HG03521 (cell line): Measurements from ENCODE around the gene CHCT1.

ENCODE experiments used
- ATAC-seq: cut with Tn5 transposase; IDR thresholded peaks from one replicate; pipeline ENCODE4 v1.9.1; 2021; ENCODE audit warnings: mild to moderate bottlenecking, moderate library complexity; ENCODE audit not compliant: unreplicated experiment

Gene CHCT1

DNA sequence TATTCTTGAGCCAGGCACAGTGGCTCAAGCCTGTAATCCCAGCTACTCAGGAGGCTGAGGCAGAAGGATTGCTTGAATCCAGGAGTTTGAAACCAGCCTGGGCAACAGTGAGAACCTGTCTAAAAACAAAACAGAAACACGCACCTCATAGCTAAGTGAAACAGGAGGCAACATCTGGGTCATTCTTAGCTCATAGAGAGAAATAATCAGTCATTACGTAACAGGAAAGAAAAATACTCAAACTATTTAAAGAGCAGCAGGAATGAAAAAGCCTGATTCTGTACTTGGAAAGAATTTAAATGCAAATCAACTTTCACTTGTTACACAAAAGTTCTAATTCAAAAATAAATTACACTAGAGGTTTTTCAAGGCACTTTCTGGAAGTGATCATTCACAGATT is 17.2 kb downstream of the CHCT1 start:
- ATAC-seq, result no peak

DNA sequence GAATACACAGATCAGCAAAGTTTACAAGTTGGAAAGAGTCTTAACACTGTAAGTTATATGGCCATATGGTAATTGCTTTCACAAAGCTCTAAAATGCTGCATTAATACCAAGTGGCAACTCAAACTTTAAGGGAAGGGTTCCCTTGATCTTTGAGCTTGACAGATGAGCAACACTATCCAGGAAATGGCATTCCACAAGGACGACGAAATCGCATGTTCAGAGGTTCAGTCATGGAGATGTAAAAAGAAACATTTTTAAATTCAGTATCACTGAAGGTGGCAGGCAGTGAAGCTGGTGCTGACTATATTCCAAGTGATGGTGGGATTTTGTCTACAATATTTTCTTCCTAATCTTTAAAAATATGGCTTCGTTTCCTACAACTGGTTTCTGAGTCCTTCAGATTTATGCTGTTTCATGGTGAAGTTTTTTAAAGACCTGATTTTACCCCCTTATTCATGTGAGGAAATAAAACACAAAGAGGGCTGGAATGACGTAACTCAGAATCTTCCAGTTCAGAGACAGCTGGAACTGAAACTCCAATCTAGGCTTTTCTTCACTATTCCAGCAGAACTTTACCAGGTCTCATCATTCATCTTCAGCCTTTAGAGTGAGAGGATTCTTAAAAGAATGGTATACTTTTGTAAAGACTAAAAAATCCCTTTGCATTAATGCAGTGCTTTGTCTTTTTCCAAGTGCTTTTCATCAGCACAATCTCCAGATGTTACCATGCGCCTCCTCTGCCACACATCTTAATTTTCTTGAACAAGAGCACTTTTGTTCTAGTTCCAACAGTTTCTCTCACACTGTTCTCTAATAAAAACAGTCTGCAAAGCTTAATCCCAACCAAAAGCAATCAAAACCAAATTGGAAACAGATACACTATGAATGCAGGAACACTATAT is 20.2 kb downstream of the CHCT1 start:
- ATAC-seq, result no peak

DNA sequence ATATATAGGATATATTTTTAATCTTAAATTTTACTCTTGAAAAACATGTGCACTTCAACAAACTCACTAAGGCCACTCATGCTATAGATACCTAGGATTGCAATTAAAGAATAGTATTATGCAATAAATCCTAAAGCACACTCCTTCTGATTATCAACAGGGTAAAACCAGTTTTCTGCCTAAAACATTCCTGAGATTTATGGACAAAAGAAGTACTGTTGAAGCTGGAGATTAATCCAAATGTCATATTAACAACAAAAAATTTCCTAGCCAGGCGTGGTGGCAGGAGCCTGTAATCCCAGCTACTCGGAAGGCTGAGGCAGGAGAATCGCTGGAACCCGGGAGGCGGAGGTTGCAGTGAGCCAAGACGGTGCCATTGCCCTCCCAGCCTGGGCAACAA is 21.4 kb downstream of the CHCT1 start:
- ATAC-seq, result no peak

DNA sequence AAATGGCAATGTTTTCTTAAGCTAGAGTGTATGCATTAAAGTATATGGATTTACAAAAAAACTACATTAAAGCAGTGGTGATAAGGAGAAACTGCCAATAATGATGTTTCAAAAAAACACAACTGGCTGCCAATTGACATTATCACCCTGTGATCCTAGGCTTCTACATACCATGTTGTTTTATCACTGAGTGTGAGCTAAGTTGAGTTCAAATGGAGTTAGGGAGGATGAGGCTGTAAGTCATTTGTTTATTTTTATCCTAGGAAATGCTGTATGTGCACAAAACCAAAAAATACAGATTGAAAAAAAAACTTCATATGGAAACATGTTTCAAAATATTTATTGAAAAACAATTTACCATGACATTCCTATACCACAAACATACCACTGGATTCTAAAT is 22.9 kb downstream of the CHCT1 start:
- no peak for ATAC-seq

DNA sequence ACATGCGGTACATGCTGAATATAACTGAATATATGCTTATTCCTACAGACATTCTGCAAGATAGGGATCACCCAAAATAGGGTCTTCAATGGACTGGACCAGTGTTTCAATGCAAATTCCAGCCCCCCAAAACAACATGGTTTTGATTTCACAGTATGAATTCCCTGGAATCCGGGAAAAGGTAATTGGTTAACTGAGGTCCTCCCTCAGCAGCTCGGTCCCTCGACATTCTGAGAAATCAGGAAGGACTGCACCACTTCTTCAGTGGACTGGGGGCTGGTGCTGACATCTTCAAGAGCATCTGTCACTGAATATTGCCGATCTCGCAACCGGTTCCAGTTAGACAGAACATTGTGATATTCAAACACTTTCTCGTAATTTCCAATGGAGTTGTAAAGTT is 25.1 kb downstream of the CHCT1 start:
- ATAC-seq, result no peak

DNA sequence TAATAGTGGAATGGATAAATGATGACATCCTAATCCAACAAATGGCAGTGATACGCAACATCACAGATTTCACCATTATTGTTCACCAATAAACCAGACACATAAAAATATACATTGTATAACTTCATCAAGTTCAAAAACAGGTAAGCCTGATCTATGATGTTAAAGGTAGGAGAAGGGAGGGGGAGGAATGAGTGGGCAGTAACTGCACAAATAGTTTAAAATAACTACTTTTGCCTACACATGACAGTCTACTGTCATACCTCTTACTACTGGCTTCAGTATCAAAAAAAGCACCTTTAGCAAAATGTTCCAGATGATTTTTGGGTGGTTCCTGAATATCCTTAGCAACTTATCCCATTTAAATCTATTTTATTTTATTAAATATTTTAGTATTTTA is 28.8 kb downstream of the CHCT1 start:
- ATAC-seq, result no peak

DNA sequence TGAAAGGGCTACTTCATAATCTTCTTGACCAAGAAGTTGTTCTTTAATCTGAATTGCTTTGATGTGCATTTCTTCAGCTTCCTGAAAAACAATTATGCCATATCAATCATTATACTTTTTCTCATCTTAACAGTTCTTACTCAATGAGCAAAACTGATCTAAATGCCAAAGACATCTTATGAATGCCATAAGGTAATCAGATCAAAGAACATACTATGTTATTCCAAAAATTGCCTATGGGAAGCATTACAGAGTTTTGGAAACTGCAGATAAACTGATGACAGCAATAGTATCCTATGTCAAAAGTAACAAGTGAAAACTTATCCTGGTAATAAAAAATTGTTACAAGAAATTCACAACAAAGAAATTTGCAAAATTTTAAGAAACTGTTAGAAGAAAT is 29.7 kb downstream of the CHCT1 start:
- ATAC-seq, result no peak

DNA sequence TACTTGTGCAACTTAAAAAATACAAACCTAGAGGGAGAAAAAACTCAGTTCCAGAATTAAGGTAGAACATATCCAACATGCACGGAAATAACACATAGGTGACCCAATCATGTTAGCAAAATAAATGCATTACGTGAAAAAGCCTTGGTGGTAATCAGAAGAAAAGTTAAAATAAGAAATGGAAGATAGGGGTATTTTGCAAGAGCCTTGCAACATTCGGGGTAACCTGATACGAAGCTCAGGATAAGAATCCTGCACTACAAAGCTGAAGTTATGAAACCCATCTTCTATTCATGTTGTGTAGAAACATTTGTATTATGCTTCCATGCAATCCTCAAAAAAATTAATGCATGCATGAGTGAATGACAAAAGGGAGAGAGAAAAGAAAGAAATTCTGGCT is 33.1 kb downstream of the CHCT1 start:
- no peak for ATAC-seq

DNA sequence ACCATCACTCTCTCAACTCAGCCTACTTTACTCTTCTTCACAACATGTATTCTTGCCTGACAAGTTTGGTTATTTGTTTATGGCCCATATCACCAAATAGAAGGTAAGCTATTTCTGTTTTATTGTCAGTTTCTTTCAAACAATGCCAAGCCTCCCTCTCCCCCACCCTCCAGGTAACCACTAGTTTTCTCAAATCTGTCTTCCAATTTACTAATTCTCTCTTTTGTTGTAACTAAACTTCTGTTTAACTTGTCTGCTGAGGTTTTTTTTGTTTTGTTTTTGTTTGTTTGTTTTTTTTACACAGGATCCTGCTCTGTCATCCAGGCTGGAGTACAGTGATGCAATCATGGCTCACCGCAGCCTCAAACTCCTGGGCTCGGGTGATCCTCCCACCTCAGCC is 34.9 kb downstream of the CHCT1 start:
- no peak for ATAC-seq

DNA sequence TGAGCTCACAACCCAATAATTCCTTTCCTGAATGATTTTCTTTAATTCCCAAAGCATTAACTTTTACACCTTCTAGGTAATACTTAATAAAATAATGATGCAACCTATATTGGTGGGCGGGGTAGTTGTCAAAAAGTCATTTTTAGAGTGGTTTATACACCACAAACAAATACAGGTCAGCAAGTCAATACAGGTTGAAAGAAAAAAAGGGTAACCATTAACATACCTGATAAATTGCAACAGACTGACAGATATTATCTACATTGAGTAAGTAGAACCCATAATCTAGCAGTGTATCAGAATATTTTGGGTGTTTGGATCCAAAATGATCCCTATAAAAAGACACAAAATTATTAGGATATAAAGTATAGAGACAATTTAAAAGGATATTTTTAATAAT is 39.3 kb downstream of the CHCT1 start:
- ATAC-seq, result no peak

DNA sequence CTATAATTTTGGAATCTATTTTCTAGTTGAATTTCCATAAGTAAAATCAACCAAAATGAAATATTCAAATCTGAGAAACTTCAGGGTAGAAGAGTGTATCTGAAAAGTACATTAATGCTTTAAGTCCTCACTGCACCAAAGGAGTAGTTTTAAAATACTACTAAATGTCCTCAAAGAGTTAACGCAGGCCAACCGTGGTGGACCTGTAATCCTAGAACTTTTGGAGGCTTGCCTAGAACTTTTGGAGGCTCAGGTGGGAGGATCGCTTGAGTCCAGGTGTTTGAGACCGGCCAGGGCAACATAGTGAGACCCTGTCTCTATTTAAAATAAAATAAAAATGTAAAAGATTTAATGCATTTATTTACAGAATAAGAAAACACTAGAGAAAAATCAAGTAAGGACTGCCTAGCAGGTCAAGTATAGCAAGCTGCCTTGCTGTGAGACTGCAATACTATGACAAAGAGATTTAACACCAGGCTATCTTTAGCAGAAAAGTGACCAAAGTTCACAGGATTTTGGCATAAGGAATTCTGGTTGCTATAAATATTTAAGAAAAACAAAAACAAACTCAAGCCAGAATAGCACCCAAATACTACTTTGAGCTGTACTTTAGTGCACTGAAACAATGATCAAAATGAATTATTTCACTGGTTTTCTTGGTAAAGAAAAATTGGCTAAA is 41.0 kb downstream of the CHCT1 start:
- no peak for ATAC-seq

DNA sequence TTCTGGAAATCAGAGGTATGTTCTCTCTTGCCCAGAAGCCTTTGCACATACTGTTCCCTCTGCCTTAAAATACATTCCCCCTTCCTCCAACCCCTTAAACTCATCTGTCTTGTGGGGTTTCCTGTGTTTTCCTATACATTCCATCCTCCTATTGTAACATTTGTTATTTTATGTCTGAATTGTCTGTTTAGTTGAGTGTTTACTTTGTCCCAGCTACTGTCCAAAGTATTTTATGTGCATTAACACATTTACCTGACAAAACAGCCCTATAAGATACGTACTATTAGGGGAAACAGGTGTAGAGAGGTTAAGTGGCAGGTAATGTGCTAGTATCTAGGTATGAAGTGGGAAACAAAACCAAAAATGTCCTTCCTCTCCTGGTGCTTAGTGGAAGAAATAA is 42.1 kb downstream of the CHCT1 start:
- no peak for ATAC-seq

DNA sequence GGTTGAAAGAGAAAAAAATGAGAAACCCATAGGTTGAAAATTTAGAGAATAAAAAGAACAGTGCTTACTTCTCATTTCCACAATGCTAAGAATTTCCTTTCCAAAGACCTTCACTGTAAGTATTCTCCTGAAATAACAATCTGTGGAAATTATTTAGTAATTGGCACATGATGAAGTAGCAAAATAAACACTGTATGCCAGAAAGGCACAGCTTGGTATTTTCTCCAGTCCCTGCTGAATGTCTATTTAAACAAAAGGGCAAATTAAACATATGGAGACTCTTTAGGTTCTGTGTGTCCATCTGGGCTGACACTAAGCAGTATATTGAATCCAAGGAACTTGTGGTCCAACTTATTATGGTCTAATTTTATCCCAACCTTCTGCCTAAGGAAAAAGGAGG is 46.1 kb downstream of the CHCT1 start:
- no peak for ATAC-seq

DNA sequence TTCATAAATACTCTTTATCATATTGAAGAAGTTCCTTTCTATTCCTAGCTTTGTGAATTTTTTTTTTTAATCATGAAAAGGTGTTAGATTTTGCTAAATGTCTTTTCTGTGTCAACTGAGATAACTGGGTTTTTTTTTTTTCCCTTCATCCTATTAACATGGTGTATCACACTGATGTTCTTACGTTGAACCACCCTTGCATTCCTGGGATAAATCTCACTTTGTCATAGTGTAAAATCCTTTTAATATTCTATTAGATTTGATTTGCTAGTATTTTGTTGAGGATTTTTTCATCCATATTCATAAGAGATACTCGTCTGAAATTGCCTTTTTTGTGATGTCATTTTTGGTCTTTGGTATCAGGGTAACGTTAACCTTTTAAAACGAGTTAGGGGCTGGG is 49.2 kb downstream of the CHCT1 start:
- no peak for ATAC-seq

DNA sequence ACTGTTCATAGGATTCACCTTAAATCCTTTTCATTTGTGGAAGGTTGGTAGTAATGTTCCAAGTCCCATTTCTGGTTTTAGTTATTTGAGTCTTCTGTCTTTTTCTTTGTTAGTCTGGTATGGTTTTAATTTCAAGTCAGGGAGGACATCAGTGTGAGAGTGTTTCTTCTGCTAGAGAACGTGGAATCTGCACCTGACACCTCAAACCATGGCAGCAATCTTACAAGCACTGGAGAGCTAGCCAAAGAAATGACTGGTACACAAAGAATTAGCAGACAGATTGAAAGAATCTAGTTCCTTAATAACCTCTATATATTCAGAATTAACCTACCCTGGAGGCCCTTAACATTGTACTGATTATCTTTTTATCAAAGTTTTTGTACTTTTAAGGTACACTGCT is 50.2 kb downstream of the CHCT1 start:
- ATAC-seq, result no peak

DNA sequence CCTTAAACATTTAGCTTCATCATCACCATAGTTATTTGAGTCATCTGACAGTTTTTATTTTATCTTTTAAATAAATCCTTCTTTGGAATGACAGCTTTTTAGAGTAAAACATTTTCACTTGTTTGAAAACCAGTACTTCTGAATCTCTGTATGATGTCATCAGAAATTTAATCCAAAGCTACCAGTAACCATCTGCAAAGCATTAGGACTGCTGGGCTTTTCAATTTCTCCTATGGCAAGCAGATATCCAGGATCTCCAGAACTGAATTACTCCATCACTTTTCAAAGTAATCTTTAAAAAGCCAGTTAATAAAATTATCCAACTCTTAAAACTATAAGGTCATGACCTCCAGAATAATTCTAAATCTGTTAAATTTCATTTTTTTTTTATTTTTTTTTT is 51.5 kb downstream of the CHCT1 start:
- no peak for ATAC-seq
